Measurements from ENCODE around the gene HDAC9.

HDAC9 gene

DNA sequence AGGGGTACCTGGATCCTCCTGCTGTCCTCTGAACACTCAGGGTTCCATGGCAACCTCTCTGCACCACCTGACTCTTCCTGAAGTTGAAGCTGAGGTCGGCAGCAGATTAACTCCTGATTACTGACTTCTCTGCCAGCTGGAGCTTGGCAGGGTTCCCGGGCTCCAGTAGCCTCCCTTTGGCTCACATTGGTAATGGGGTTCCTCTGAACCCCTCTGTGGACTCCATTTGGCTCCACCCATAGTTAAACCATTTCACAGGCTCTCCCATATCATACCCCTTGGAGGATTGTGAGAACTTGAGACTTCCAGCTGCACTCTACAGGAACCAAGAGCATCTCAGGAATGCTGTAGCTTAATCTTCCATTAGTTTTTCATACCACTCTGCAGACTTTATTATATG is 292.5 kb downstream of the HDAC9 start:
- DNase-seq (ENCODE audit: low spot score): no peak

DNA sequence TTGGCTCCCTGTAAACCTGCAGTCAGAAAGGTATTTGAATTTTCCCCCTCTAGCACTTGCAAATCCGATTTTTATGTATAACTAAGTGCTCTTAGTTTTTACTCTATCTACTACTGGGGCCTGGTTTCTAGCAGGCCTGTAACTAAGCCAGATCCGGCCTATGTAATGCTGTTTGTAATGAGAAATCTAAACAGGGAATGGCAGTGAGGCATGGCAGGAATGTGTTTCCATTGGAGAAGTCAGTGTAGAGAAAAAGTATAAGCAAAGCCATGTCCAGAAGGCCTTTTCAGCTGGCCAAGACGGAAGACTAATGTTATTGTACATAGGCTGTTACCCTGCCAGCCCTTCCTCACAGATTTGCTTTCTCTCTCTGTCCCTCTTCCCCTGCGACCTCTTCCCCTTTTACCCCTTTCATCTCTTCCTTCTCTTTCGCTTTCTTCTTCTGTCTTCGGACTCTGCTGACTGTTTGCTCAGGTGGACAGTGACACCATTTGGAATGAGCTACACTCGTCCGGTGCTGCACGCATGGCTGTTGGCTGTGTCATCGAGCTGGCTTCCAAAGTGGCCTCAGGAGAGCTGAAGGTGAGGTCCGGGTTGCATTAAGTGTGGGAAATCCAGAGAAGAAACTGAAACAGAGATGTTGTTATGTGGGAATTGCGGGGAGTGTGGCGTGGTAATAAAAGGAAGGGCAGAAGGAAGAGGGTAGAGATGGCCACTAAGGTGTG is 297.5 kb downstream of the HDAC9 start:
- no peak for DNase-seq (ENCODE audit: low spot score)

DNA sequence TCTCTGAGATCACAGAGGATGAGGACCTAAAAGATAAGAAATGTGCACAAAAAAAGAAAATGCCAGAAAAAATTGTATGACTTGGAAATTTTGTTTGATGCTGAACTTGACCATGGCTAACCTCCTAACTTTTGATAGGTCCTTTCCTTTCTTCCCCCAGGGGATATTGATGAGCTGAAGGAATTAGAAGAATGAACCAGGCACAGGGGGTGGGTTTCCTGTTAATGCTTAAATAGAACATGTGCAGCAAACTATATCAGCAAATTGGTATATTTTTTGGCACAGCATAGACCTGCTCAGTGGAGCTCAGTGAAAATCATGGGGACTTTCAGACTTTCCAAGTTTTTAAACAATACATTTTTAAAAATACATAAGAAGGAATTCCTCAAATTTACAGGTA is 300.7 kb downstream of the HDAC9 start:
- no peak for DNase-seq (ENCODE audit: low spot score)

DNA sequence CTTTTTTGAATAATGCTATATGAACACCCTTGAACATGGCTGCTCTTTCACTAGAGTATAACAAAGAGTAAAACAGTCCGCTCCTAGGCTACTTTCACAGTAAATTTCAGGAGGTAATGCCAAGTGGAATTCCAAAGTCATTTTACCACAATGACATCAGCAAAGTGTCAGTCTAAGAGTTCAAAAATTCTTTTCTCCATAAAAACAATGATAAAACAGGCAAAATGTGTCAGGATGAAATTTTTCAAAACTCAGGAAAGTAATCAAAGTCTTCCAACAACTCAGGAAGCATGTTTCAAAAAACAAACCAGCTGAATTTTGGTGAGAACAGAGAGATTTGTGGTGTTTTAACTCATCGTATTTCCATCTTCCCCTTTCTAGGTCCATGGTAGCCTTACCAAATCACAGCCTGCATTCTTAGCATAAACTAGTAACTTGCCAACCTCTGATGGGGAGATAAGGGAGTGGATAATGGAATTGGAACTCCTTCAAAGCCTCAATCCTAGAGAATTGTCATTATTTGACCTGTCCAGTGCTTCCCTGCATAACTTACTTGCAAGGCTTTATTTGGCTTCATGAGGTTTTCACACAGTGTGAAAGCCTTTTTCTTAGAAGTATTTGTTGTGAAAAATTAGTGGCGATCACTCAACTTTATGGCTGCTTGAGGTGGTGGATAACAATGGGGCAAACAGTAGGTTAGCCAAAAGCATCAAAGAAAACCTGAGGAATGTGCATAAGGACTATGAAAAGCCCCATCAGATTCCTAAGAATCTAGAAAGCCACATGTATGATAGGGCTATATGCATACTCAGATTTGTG is 302.7 kb downstream of the HDAC9 start:
- DNase-seq (ENCODE audit: low spot score): no peak

DNA sequence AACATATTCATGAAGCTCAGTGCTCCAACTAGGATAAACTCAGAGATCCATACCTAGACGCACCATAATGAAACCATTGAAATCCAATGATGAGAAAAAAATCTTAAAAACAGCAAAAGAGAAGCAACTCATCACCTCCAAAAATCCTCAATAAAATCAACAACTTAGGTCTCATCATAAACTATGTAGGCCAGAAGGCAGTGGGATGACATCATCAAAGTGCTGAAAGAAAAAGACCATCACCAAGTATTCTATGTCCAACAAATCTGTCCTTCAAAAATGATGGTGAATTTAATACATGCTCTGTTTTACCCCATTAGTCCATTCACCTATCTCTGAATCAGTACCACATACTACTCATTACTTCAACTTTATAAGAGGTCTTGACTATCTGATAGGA is 304.4 kb downstream of the HDAC9 start:
- DNase-seq (ENCODE audit: low spot score): no peak

DNA sequence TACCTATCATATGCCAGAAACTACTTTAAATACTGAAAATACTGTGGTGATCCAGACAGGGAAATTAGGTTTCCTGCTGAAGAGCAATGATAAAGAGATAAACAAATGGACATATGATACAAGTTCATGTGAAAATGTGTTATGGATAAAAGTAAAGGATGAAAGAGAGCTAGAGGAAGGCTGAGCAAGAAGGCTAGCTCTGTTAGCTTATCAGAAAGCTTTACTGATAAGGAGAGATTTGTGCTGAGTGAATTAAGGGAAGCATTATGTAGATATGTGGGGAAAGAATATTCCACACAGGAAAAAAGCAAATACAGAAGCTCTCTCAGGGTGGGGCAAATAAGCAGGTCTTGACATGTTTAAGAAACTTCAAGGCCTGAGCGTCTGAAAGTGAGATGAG is 308.4 kb downstream of the HDAC9 start:
- no peak for DNase-seq (ENCODE audit: low spot score)

DNA sequence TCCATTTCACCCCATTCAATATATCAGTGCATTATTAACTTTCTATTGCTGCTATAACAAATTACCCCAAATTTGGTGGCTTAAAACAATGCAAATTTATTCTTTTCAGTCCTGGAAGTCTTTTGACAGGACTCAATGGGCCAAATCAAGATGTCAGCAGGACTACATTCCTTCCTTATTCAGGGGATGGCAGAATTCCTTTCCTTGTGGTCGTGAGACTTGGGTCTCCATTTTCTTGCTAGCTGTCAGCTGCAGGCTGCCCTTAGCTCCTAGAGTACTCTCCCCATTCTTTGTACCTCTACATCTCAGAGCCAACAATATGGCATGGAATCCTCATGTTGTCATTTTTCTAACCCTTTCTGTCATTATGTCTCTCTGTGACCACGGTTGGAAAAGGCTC is 310.6 kb downstream of the HDAC9 start:
- DNase-seq (ENCODE audit: low spot score): no peak

DNA sequence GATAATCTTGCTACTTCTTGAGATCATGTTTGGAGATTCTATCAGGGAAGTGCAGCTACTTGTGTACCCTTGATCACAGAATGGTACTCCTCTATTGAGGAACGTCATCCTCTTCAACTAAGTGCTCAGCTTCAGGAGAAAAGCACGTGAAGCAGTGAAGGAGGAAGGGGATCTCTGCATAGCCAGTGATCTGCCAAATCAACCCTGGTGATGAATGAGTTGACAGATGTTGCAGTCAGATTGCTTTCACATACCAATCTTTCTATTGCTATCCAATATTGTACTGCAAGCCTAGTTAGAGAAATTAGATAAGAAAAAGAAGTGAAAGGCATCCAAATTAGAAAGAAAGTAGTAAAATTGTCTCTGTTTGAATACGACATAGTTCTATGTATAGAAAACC is 312.5 kb downstream of the HDAC9 start:
- no peak for DNase-seq (ENCODE audit: low spot score)

DNA sequence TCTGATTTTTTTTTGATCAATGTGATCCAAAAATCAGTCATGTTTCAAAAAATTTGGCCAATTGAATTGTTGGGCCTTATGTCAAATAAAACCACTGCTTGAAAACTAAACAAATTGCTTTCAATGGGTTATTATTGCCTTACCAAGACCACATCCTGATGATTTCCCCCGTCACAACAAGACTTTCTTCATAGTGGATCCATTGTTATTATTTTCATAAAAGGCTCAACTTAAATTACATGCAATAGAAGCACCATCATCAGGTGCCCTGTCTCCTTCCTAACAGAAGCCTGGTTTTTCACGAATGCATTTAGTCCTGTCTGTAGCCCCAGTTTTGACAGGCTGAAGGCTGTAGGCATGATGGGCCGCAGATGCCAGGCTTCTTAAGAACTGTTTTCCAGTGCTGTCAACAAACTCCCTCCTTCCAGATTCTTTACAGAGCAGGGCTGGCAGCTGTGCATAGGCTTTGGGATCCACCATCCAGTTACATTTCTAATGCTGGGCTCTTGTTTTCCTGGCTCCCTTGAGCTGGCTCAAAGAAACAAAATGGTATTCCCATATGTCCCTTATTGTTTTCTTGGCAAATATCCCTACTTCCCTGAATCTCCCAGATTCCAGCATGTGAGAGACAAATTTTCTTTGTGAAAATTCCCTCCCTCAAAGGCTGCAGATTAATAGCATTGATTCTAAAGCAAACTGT is 319.9 kb downstream of the HDAC9 start:
- no peak for DNase-seq (ENCODE audit: low spot score)

DNA sequence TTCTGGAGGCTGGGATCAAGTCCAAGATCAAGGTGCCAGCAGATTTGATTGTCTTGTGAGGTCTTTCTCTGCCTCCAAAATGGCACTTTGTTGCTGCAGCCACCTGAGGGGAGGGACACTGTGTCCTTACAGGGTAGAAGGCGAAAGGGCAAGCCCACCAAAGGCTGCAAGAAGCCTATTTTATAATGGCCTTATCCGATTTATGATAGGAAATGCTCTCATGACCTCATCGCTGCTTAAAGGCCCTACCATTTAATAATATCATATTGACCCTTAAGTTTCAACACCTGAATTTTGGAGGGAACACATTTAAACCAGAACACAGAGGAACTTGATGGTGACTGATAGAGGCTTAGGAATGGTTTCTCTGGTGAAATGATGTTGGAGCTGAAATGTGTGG is 325.4 kb downstream of the HDAC9 start:
- no peak for DNase-seq (ENCODE audit: low spot score)

DNA sequence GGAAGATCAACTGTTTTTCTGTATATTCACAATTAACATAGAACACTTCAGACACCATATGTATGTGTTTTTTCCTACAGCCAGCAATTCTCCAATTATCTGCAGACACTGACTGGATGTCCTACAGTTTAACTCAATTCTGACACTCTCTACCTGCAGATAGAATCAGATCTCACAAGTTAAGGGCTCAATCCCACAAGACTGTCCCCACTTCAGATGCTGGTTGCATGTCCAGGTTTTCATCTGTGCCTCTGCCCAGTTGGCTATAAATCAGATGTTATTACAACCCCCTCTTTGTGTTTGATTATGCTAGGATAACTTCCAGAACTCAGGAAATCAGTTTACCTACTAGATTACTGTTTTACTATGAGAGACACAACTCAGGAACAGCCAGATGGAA is 326.0 kb downstream of the HDAC9 start:
- DNase-seq (ENCODE audit: low spot score): no peak

DNA sequence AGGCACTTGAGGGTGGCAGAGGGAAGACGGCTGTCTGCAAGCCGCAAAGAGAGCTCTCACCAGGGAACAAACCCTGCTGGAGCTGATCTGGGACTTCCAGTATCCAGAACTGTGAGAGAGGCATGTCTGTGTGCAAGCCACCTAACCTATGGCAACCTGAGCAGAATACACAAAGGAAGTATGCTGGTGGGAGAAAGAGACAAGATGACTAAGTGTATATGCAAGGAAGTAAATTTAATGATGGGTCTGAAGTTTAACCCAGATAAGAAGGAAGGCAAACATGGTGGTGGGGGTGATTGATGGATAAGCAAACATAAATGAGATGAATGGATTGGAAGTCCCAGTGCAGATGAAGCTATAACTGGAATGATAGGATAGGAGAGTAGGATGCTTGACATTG is 328.6 kb downstream of the HDAC9 start:
- no peak for DNase-seq (ENCODE audit: low spot score)

DNA sequence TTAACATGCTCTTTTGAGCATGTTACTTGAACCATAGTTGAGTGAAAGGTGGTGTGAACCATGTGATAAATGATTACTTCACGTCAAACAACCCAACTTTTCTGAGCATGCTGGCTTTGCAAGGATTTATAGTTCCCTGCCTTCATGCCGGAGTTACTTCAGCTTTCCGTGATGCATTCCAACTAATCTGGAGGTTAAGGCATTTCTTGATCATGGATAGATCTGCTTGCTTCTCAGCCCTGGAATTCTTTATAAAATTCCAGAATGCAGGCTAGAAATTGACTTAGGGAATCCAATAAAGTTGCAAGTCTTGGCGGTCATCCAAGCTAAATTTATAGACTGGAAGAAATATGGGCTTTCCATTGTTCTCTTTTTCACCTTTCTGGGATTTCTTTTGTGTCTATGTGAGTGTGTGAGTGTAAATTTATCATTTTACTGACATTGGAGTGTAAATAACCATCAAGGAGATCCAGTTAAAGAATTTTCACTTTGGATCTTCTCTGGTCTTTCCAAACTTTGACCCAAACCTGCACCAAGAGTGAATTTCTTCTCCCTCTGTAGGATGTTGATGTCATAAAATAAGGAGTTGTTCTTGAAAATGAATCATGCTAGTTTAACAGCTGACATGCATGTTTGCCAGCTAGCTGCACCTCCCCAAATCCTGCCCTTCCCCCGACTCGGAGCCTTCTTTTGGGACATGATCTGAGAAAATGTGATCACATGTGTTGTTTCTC is 332.9 kb downstream of the HDAC9 start:
- no peak for DNase-seq (ENCODE audit: low spot score)

DNA sequence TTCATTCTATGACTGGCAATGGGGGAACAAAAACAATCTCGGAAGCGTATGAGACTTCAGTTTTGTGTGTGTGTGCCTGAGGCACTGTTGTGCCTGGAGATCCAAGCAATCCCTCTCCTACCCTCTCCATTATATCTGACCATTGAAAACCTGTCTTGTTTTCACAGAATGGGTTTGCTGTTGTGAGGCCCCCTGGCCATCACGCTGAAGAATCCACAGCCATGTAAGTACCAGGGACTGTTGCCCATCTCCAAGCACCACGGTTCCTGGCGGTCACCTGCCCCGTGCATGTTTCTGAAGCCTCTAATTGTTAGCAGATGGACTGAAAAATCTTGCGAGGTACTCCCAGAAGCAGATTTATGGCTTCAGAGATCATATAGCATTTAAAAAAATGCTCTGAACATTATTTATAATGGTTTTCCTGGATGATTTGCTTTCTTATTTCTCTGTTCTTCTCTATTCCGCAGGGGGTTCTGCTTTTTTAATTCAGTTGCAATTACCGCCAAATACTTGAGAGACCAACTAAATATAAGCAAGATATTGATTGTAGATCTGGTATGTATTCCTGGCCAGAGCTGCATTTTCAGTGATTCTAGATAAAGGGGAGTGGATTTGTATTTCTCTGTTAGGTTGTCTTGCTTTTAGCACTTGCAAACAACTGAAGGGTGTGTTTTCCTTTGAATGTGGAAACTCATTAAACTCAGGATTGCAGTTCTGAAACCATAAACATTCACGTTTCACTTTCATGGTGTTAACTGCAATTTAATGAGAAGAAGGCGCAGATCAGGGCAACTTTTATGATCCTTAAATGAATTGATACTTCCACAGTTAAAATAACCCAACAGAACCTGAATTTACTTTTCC is 333.7 kb downstream of the HDAC9 start:
- DNase-seq (ENCODE audit: low spot score): no peak

DNA sequence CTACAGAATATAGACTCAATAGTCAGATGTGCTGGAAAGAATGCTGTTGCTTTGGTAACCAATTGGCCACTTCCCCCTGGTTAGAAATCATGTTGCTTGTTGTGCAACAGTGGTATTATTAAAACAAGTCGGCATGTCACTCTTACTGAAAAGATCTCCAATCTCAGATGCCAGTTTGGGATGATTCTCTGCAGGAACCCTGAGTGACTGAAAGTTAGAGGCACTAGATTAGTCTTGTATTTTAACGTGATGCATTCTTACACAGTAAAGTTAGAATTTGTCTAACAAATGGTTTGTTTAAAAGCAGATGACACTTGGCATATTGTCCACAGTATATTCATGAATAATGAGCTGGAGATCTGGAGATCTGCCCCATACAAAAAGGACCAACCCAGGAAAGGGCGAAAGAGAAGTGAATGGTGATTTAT is 334.3 kb downstream of the HDAC9 start:
- DNase-seq (ENCODE audit: low spot score): no peak

DNA sequence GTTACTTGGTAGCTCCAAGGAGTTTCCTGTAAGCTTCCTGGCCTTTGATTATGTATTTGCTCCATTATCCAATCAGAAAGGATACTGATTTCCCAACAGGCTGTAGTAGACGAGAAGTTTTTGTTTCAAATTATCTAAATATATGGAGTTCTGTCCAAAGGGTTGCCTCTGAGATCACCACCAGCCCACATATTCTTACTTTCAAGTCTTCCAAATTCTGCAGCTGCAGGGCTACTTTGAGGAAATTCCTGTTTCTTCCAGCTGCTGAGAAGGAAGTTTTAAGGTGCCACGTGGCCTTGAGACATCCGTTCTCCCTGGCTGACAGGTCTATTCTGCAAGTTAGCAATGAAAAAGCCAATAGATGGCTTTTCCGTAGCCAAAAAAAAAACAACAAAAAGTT is 335.9 kb downstream of the HDAC9 start:
- no peak for DNase-seq (ENCODE audit: low spot score)

DNA sequence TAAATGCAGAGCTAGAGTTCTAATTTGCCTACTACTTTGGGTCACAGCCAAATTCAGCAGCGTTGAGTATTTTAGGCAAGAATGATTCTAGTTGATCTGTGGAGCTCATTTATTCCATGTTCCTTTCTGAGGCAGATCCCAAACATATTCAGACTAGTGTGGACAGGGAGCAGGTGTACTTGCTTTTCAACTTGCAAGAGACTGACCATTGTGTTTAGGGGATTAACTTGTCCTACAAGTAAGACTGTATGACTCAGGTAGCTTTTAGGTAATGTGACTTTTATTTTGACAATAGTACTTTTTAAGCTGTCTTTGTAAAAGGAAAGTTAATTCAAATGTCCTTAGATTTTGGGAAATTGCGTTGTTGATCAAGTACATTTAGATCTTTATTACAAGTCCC is 336.4 kb downstream of the HDAC9 start:
- DNase-seq (ENCODE audit: low spot score): no peak

DNA sequence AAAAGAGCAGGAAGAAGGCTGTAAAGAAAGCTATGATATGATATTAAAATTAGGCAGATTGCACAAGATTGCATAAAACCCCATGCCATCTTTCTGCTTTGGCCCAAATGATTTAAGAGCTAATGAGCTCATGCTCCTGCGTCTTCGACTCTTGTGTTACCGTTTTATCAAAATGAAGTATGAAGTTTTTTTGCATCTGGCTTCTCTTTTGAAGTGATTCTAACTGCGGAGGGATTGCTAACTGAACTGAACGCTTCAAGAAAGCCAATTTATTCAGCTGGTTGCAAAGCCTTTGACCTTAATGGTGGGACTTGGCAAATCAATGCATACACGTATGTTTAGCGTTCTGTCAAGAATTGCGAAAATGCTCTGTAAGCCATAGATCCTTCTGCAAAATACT is 339.0 kb downstream of the HDAC9 start:
- no peak for DNase-seq (ENCODE audit: low spot score)

DNA sequence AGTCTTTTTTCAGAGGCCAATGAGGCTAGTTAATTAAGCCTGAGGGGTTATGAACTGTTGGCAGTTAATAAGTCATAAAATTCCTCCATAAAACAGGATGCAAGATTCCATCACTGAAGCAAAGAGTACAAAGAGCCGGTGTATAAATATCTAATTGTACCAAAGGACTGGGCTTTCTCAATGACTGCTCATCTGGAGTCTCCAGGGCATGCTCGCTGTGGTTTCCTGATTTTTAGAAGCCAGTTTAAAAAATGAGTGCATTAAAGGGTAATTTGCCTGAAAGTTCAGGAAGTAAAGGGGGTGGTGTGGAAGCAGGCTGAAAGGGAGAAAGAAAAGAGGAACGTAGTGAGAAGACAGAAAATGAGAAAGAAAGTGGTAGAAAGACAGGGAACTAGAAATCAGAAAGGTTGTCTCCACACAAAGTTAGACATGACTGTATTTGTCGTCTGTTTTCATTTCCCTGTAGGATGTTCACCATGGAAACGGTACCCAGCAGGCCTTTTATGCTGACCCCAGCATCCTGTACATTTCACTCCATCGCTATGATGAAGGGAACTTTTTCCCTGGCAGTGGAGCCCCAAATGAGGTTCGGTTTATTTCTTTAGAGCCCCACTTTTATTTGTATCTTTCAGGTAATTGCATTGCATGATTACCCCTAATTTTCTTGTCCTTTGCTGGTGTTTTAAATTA is 339.6 kb downstream of the HDAC9 start:
- DNase-seq (ENCODE audit: low spot score): no peak

DNA sequence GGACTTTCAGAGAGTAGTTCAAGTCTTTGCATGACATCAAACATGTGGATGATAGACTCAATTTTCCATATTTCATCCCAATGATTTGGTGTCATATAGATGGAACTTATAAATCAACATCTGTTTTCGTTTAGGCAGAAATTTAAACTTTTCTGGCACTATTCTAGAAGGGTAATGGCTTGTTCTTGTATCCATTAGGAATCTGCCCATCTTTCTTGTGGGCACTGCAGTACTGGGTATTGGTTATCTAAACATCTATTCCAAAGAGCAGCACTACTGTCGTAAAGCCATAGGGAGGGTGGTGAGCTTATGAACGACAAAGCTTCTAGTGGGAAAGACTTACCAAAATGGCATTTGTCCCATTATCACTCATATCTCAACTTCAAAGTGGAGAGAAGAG is 348.4 kb downstream of the HDAC9 start:
- DNase-seq (ENCODE audit: low spot score): no peak

DNA sequence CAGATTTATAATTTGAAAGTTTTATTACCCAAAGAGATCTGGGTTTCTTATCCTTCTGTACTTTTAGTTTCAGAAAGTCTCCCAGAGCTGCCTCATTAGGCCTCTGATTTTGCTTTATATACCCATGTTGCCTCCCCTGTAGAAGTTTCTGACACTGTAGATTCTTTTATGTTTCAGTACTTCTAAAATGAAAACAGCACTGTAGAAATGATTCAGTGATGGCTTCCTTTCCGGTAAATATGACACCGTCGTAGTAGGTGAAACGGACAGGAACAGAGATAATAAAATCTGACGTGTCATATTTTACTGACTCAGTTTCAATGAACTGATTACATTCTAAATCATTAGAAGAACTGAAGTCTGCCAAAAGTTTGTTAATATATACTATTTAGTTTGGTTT is 349.2 kb downstream of the HDAC9 start:
- DNase-seq (ENCODE audit: low spot score): no peak
